MG63 (cell line): ENCODE data around the gene BANP. TPM values are rescaled to one million over a fixed set of nuclear protein-coding genes. Genes with fewer than 3 reads are reported as not detected.
A peak's percentile ranks its signal among the peaks of the same experiment; 100 is the strongest.
"Not testable (repeated sequence)": the region's sequence is repeated elsewhere in the genome, so short reads cannot be mapped to it uniquely, and the experiment has no call there.

ENCODE experiments used
- DNase-seq: peaks from one replicate; pipeline ENCODE4 v3.0.0-alpha.2; 2020
- H3K27me3 ChIP-seq: fragments of 250-450 bp; sonication (Bioruptor Pico); 2 replicates; pipeline ENCODE4 v1.5.1; 2020; ENCODE audit warnings: mild to moderate bottlenecking, moderate library complexity
- H3K36me3 ChIP-seq: fragments of 250-450 bp; sonication (Bioruptor Pico); 2 replicates; pipeline ENCODE4 v1.5.1; 2020; ENCODE audit warnings: mild to moderate bottlenecking, moderate library complexity
- H3K4me3 ChIP-seq: fragments of 250-450 bp; sonication (Bioruptor Pico); 2 replicates; pipeline ENCODE4 v1.5.1; 2020; ENCODE audit warnings: mild to moderate bottlenecking, moderate library complexity
- H3K9me3 ChIP-seq: fragments of 250-450 bp; sonication (Bioruptor Pico); 2 replicates; pipeline ENCODE4 v1.5.1; 2020; ENCODE audit warnings: mild to moderate bottlenecking, moderate library complexity
- total RNA-seq: library from RNA; depleted of rRNA; stranded (reverse); fragments of >200 nt; shearing (Covaris generic); gene quantifications from 2 replicates; pipeline ENCODE4 v1.2.3, GENCODE V29; 2014; ENCODE audit warnings: low replicate concordance

Gene BANP
- total RNA-seq, 1 experiment from 2014 or later = 30.4 TPM

DNA sequence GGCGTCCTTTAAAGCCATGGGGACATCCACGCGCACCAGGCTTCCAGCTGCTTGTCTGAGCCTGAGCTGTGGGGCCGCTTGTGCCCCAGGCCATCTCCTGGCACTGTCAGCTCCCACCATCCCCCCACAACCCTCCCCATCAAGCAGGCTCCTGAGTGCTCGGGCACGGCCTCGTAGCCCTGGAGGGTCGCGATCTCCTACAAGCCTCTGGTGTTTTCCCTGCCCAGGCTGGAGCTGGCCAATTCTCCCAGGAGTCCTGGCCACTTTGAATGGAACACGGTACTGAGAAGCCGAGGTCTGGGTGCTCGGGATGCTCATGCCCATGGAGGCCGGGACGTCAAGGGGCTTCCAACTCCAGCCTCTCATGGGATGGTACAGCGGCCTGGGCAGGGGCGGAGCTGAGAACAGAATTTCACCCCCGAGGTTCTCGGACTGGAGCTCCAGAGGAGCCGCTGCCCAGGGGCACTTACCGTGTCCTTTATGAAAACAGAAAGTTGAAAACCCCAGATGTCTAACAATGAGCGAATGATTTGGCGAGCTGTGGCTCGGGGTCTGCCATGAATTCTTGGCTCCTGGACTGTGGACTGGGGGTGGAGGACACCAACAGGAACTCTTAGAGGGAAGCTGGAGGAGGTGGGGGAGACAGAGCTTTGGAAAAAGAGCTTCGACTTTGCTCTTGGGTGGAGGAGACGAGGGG is 142.5 kb downstream of the BANP start:
- H3K4me3 ChIP-seq, H3K36me3 ChIP-seq, H3K27me3 ChIP-seq, H3K9me3 ChIP-seq, DNase-seq: not testable (repeated sequence)

DNA sequence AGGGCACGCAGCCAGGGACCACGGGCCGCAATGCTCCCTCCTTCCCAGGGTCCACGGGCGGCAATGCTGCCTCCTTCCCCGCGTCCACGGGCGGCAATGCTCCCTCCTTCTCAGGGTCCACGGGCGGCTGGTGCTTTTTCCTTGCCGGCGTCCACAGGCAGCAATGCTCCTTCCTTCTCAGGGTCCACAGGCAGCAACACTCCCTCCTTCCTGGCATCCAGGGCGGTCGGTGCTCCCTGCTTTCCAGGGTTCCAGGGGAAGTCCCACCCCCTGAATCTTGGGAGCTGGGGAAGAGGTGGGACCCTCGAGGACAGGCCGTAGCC is 143.0 kb downstream of the BANP start:
- H3K27me3 ChIP-seq, H3K36me3 ChIP-seq, H3K4me3 ChIP-seq, DNase-seq, H3K9me3 ChIP-seq: not testable (repeated sequence)

DNA sequence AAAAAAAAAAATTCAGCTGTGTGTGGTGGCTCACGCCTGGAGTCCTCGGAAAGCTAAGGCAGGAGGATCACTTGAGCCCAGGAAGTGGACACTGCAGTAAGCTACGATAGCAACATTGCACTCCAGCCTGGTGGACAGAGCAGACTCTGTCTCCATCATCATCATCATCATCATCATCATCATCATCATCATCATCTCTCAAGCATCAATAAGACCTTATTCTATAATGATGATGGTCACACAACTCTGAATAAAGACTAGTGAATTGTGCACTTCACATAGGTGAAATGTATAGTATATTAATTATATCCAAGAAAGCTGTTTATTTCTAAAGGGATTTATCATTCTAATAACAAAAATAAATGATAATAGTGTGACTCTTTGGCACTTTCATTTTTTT is 143.7 kb downstream of the BANP start:
- not testable (repeated sequence) for H3K9me3 ChIP-seq, DNase-seq, H3K36me3 ChIP-seq, H3K27me3 ChIP-seq, H3K4me3 ChIP-seq

DNA sequence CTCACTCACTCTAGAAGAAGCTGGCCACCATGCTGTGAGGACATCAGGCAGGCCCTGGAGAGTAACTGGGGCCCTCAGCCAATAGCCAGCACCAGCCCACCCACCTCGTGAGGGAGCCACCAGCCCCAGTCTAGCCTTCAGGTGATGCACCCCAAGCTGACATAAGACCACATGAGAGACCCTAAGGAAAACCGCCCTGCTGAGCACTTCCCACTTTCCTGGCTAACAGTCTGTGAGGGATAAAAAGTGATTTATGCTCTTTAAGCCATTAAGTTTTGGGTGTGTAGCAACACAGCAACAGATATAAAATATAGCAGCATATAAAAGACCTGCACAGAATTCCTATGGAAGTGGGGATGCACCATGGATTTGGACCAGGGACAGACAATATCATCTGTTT is 145.4 kb downstream of the BANP start:
- not testable (repeated sequence) for H3K4me3 ChIP-seq, H3K9me3 ChIP-seq, DNase-seq, H3K27me3 ChIP-seq, H3K36me3 ChIP-seq

DNA sequence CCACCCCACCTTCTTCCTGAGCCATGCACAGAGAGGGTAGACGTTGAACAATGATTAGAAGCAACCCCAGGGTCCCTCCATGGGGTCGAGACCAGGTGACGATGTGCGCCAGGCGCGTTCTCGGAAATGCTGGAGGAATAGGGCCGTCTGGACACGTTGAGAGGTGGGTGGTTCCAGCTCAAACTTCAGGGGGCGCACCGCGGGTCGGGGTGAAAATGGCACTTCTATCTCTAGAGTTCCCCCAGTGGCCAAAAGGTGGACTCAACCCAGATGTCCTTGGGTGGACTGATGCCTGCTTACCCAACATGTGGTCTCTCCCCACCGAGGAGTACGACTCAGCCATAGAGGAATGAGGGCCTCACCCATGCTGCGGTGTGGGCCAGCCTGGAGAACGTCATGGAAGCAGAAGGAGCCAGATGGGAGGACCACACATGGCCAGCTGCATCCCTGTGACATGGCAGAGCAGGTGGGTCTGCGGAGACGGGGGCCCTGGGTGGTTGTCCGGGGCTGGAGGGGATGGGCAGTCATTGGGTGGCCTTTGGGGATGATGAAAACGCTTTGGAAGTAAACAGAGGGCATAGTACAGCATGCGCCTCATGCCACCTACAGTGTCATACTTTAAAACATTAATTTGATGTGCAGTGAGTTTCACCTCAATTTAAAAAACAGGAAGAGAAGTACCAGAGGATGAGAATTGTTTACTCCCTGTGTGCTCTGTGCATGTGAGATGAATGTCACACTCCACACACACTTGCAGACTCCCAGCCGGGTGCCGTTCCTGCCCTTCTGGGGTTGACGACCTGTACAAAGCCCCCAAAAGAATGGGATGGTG is 147.7 kb downstream of the BANP start:
- peak; percentile 76 for DNase-seq
- H3K9me3 ChIP-seq, H3K4me3 ChIP-seq, H3K27me3 ChIP-seq, H3K36me3 ChIP-seq: not testable (repeated sequence)

DNA sequence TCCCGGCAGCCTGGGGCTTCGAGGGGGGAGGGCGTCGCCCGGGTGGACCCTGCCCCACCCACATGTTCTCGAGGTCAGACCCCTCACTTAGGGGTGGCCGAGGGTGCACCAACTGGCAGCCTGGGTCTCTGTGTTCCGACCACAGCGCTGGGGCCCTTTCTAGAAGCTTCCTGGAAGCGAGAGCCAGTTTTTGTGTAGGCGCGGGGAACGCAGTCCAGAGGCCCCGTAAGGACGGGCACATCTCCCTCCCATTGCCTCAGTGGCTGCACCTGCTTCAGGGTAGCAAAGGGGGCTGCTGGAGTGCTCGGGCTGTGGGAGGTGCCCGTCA is 148.3 kb downstream of the BANP start:
- no peak for DNase-seq
- Histone ChIP-seq H3K27me3 (no peaks in the 10 kb centered on the region; the same call in 1 of the 2 replicates), H3K36me3 (no peaks in the 10 kb centered on the region)

DNA sequence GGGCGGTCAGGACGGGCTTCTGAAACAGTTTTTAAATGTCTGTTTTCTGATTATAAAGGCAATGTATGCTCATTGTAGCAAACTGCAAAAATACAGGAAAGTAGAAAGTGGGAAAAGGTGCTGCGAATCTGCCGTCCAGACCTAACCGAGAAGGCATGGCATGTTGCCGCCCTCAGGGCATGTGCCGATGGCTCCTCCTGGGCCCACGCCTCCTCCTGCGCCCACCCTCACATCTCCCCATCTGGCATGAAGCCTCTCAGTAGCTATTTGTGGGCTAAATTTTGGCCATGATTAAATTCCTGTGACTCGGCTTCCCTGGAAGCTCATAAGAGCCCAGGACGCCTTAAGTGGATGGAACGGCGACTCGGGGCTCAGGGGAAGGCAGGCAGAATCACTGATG is 148.7 kb downstream of the BANP start:
- not testable (repeated sequence) for H3K9me3 ChIP-seq, H3K27me3 ChIP-seq, DNase-seq, H3K4me3 ChIP-seq, H3K36me3 ChIP-seq

More for the DNA sequence above, 148.3 kb downstream of the BANP start:
- Histone ChIP-seq H3K9me3 (no peaks in the 10 kb centered on the region), H3K4me3 (no peak overlapping the region)

DNA sequence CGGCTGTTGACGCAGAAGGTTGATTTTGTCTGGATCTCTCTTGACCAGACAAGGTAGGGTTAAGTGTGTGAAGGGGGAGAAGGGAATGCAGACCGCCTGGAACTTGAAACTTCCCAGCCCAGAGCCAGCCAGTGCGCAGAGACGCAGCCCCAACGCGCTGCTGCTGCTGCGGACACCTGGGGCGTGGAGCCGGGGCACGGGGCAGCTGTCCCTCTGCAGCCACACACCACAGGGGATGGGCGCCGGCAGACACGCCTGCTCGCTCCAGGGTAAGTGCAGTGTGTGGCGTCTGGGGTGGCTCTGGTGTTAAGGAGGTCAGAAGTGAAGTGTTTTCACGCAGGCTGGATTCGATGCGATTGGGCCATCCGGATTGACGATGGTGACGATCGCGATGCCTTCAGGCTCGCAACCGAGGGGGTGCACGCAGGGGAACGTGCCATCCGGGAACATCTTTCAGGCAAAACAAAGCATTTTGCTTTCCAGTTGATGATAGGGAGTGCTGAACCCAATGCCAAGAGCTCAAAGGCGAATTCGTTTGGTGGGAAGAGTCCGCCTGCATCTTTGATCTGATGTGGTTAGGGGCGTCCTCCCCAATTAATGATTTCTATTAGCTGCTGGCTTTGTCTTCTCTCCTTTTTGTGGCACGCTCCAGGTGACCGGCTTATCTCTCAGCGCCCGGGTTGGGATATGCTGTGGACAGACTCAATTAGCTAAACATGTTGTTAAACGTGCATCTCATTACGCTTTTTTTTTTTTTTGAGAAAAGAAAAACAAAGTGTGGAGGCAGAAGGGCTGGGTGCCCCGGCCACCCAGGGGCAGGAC is 149.8 kb downstream of the BANP start:
- not testable (repeated sequence) for H3K4me3 ChIP-seq, H3K9me3 ChIP-seq, DNase-seq, H3K27me3 ChIP-seq, H3K36me3 ChIP-seq

DNA sequence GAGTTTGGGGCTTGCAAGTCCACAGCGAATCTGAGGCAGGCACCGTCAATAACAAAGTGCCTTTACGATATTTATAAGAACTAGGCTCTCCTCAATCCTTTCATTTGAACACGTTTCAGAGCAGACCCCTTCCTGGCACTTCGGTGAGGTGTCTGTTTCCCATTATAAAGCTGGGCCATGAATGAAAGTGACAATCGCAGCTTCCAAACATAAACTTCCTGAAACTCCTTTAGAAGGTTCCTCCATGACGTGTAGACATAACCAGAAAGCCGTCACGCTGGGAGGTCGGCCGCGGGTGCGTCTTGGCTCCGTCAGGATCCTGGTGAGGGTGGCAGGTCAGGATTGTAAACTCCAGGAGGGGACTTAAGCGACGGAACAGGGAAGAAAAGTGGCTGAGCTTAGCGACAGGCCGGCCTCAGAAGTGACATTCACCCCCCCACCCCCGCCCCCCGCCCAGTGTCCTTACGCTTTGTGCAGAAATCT is 150.4 kb downstream of the BANP start:
- not testable (repeated sequence) for H3K36me3 ChIP-seq, DNase-seq, H3K4me3 ChIP-seq, H3K27me3 ChIP-seq, H3K9me3 ChIP-seq

DNA sequence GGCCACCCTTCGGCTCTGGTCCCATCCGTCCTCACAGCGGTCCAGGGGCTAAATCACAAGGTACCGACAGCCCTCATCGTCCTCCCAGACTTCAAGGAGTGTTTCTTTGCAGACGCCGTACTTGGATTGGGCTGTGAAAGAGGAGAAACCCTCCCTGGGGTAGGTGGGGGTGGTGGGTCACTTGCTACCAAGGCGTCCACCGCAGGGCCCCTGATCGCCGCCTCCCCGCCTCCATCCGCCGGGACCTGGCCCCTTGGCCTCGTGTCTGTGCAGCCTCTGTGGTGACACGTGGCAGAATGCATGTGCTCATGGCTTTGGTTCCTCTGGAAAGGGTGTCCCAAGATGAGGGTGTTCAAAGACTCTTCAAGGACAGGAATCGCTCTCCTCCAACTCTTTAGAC is 151.4 kb downstream of the BANP start:
- Histone ChIP-seq H3K4me3 (no peak overlapping the region), H3K27me3 (no peaks in the 10 kb centered on the region; the same call in 1 of the 2 replicates), H3K9me3 (no peaks in the 10 kb centered on the region), H3K36me3 (no peaks in the 10 kb centered on the region)
- DNase-seq = no peak

DNA sequence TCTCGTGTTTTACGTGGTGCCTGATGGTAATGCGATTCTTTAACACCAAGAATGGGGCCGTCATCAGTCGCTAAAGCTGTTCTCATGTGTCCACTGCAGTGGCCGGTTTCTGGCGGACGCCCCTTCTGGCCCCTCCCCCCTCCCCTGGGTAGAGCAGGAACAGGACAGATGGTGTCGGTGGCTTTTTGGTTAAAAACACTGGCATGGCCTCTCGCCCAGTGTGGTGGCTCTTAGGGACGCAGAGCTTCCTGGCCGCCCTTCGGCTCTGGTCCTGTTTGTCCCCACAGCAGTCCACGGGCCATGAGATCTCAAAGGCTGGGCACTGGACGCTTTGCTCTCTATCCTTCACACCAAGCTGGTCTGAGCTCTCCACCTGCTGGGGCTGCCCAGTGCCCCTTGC is 151.8 kb downstream of the BANP start:
- H3K9me3 ChIP-seq = no peaks in the 10 kb centered on the region
- no peak overlapping the region for H3K4me3 ChIP-seq
- H3K36me3 ChIP-seq = no peaks in the 10 kb centered on the region
- DNase-seq = no peak
- no peaks in the 10 kb centered on the region; the same call in 1 of the 2 replicates for H3K27me3 ChIP-seq

DNA sequence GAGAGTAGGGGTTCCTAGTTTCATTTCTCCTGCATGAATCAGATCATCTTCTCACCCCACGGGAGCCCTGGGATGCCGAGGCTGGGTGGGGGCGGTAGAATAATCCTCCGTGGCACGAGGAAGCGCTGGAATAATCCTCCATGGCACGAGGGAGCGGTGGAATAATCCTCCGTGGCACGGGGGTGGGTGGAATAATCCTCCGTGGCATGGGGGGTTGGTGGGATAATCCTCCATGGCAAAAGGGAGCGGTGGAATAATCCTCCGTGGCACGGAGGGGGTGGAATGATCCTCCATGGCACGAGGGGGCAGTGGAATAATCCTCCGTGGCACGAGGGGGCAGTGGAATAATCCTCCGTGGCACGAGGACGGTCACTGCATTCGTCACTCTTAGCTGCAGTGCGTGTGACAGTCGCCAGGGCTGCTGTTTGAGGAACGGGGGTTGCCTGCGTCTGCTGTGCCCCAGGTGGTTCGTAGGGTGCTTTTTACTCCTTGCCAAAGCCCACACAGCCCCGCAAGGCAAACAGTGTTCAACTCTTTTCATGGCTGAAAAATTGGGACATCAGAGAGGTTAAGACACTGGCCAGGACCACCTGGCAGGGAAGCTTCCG is 152.5 kb downstream of the BANP start:
- no peak for DNase-seq
- Histone ChIP-seq H3K4me3 (no peak overlapping the region), H3K36me3 (no peaks in the 10 kb centered on the region), H3K9me3 (no peaks in the 10 kb centered on the region), H3K27me3 (no peaks in the 10 kb centered on the region; the same call in 1 of the 2 replicates)

DNA sequence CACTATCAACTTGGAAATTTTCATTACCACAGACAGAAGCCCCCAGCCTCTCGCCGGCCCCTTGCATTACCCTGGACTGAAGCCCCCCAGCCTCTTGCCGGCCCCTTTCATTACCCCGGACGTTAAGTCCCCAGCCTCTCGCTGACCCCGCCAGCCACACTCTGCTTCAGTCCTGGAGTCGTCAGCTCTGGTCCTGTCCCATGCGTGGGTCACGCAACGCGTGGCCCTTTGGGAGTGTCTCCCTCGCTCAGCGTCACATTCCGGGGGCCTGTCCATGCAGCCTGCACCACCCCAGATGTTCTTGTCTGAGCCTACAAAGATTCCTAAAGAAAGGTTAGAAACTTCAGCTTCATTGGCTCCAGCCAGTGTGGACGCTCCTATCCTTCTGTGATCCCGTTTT is 153.1 kb downstream of the BANP start:
- H3K27me3 ChIP-seq, H3K4me3 ChIP-seq, DNase-seq, H3K9me3 ChIP-seq, H3K36me3 ChIP-seq: not testable (repeated sequence)

DNA sequence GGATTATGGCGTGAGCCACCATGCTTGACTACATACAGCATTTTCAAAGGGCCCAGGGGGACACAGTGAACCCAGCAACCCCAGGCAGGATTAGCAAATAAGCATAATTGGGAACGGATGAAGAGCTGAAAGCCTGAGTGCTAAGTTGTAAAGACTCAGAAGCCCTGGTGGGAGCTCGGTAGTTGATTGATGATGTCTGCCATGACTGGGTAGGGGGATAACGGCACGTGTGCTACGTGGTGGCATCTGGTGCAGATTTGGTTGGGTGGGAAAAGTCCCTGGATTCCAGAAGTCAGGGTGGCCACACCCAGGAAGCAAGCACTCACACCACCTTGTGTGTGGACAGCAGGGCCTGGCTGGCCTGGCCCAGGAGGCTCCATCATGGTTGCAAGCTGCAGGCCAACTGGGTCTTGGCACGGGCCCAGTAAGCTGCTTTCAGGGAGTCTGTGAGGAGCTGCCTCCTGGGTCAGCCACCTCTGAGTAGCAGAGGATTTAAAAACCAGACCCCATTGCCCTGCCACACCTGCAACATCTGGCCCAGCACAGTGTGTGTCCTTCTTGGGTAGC is 154.4 kb downstream of the BANP start:
- not testable (repeated sequence) for H3K27me3 ChIP-seq, DNase-seq, H3K9me3 ChIP-seq, H3K4me3 ChIP-seq, H3K36me3 ChIP-seq

DNA sequence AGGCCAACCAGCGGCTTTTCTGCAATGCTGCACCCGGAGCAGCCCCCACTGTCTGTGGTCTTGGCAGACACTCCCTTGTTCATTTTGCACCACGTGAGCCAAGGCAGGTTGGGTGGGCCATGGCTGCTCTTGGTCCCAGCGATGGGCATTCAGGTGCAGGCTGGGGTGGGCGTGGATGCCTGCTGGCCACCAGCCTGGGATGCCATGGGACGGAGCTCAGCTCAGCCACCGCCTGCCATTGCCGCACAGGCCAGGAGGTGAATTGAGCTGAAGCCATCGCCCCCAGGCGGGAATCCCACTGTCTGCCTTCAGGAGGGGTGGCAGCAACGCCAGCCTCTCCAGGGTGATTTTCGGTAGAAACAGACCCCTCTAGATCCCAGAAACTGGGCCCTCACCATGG is 155.3 kb downstream of the BANP start:
- not testable (repeated sequence) for H3K27me3 ChIP-seq, H3K36me3 ChIP-seq, H3K4me3 ChIP-seq, DNase-seq, H3K9me3 ChIP-seq

DNA sequence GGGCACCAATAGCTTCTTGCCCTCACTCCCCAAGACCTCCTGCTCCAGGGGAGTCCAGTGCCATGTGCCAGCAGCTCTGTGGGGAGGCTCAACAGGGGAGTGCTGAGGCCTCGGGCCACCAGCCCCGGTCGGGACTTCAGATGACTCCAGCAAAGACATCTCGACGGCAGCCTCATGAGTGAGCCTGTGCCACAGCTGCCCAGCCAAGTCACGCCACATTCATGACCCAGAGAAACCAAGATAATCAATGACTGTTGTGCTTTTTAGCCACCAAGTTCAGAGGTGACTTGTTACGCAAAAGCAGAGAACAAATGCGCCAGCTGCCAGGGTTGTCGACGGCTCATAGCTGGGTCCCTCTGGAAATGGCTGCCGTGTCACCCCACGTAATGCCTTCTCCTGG is 157.5 kb downstream of the BANP start:
- Histone ChIP-seq H3K9me3 (no peaks in the 10 kb centered on the region), H3K36me3 (no peaks in the 10 kb centered on the region), H3K4me3 (no peak overlapping the region), H3K27me3 (no peaks in the 10 kb centered on the region)
- no peak for DNase-seq
